Calu3 (cell line): ENCODE measurements around the gene RPL10. TPM values are rescaled to one million over a fixed set of nuclear protein-coding genes. Genes with fewer than 3 reads are reported as not detected.

ENCODE experiments used
- BruUV-seq: library from RNA; stranded (reverse); fragments of 400-500 nt; replicated peaks from 2 replicates; lab custom pipeline; 2021; lab: Mats Ljungman, UMichigan
- CTCF ChIA-PET: fragments of 300-600 bp; sonication (Branson Sonifier 250); formaldehyde crosslinking; loops from one replicate; lab custom pipeline; 2022; ENCODE audit warnings: antibody characterized with exemption; lab: Charles Lee
- DNase-seq: peaks from one replicate; pipeline ENCODE4 v3.0.0; 2022
- H3K27ac Mint-ChIP-seq: one replicate; pipeline ENCODE4 v1.8.0; 2022; ENCODE audit warnings: mixed read lengths; ENCODE audit not compliant: unreplicated experiment
- H3K27me3 Mint-ChIP-seq: one replicate; pipeline ENCODE4 v1.8.0; 2022; ENCODE audit warnings: mixed read lengths; ENCODE audit not compliant: unreplicated experiment
- H3K36me3 Mint-ChIP-seq: one replicate; pipeline ENCODE4 v1.8.0; 2022; ENCODE audit warnings: mild to moderate bottlenecking, moderate library complexity, mixed read lengths; ENCODE audit not compliant: insufficient read depth, unreplicated experiment
- H3K4me1 Mint-ChIP-seq: one replicate; pipeline ENCODE4 v1.8.0; 2022; ENCODE audit warnings: mild to moderate bottlenecking, low read depth, mixed read lengths; ENCODE audit not compliant: unreplicated experiment
- H3K4me3 Mint-ChIP-seq: one replicate; pipeline ENCODE4 v1.8.0; 2022; ENCODE audit warnings: mild to moderate bottlenecking, low read depth, moderate library complexity, mixed read lengths; ENCODE audit not compliant: unreplicated experiment
- H3K9me3 Mint-ChIP-seq: one replicate; pipeline ENCODE4 v1.8.0; 2022; ENCODE audit warnings: low read depth, mixed read lengths; ENCODE audit not compliant: unreplicated experiment
- CTCF ChIP-seq: fragments of 200-600 bp; IDR thresholded peaks from one replicate; pipeline ENCODE4 v1.8.0; 2022; ENCODE audit warnings: antibody characterized with exemption; ENCODE audit not compliant: unreplicated experiment
- intact Hi-C: fragments of 100-400 bp; cut with micrococcal nuclease; formaldehyde crosslinking; loops from one replicate; pipeline ENCODE4 v1.10.0; 2022; ENCODE audit not compliant: unreplicated experiment
- total RNA-seq: library from RNA; stranded (reverse); gene quantifications from 2 replicates; pipeline ENCODE4 v1.2.3, GENCODE V29; 2022

The RPL10 gene
- total RNA-seq, 1 experiment from 2014 or later: 1,495 TPM

GRCh38 chrX:154358829-154359228 is 39.3 kb upstream of the RPL10 start:
- Mint-ChIP-seq H3K36me3 (peaks cover 87% of the 10 kb centered on the region), H3K4me1 (peaks cover 7% of the 10 kb centered on the region), H3K27me3 (no peaks in the 10 kb centered on the region), H3K4me3 (peak overlapping the region; percentile 6), H3K9me3 (no peaks in the 10 kb centered on the region), H3K27ac (no peak overlapping the region)
- TF ChIP-seq CTCF: no peak
- intact Hi-C loops: no loop called here
- no TSS peak for BruUV-seq
- CTCF ChIA-PET: no interaction called here
- DNase-seq: no peak

- CTCF ChIA-PET: no interaction called here
- no peaks in the 10 kb centered on the region for H3K27me3 Mint-ChIP-seq
- DNase-seq: no peak
- H3K27ac Mint-ChIP-seq: no peak overlapping the region
- H3K36me3 Mint-ChIP-seq: peaks cover 88% of the 10 kb centered on the region
- no peak overlapping the region for H3K4me3 Mint-ChIP-seq
- intact Hi-C loops: no loop called here
- TF ChIP-seq CTCF: no peak
- peaks cover 7% of the 10 kb centered on the region for H3K4me1 Mint-ChIP-seq
- no peaks in the 10 kb centered on the region for H3K9me3 Mint-ChIP-seq
- TSS peak; percentile 12 for BruUV-seq
Measured at GRCh38 chrX:154359362-154360154, 38.6 kb upstream of the RPL10 start.

DNA sequence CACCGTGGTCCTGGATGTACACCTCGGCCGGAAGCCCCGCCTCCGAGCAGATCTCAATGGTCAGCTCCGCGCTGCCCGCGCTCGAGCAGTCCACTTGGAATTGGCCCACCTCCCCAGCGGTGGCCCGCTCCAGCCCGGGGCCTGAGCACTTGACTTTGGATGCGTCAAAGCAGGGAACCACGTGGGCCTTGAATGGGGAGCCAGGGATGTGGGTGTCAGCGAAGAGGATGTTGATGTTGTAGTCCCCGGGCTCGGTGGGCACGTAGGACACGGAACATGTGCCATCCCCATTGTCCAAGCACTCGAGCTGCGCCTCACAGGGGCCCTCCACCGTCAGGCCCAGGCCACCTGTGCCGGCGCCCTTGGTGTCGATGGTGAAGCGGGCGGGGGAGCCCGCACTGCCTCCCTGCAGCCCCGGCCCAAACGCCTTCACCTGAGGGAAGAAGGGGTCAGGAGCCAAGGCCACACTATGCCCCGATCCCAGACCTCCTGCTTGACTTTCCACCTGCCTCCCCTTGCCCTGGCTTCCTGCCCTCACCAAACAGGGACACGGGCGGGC is 37.9 kb upstream of the RPL10 start:
- Mint-ChIP-seq H3K4me1 (peaks cover 7% of the 10 kb centered on the region), H3K9me3 (no peaks in the 10 kb centered on the region), H3K36me3 (peaks cover 95% of the 10 kb centered on the region), H3K27me3 (no peaks in the 10 kb centered on the region), H3K4me3 (no peak overlapping the region), H3K27ac (no peak overlapping the region)
- no peak for DNase-seq
- intact Hi-C loops: no loop called here
- CTCF ChIA-PET: no interaction called here
- no peak for TF ChIP-seq CTCF
- no TSS peak for BruUV-seq

- H3K4me3 Mint-ChIP-seq: no peak overlapping the region
- H3K27ac Mint-ChIP-seq: no peak overlapping the region
- TF ChIP-seq CTCF: no peak
- no peak for DNase-seq
- CTCF ChIA-PET: interaction anchor here (1.0 kb wide), 1 partner anchor 11 kb away, joined by 5 read pairs; no protein-coding TSS in a partner anchor
- TSS peak; percentile 1 for BruUV-seq
- H3K9me3 Mint-ChIP-seq: no peaks in the 10 kb centered on the region
- intact Hi-C loops: no loop called here
- H3K27me3 Mint-ChIP-seq: no peaks in the 10 kb centered on the region
- H3K4me1 Mint-ChIP-seq: peaks cover 7% of the 10 kb centered on the region
- H3K36me3 Mint-ChIP-seq: peaks cover 99% of the 10 kb centered on the region
Measured at GRCh38 chrX:154362085-154362742, 36.0 kb upstream of the RPL10 start.
